RKO (cell line): Measurements from ENCODE around the gene RNF114.
"Not testable (repeated sequence)": the region's sequence is repeated elsewhere in the genome, so short reads cannot be mapped to it uniquely, and the experiment has no call there.

Experiments
- DNase-seq: peaks from one replicate; pipeline ENCODE4 v3.0.0-alpha.2; 2016; ENCODE audit warnings: low spot score

RNF114 gene

DNA sequence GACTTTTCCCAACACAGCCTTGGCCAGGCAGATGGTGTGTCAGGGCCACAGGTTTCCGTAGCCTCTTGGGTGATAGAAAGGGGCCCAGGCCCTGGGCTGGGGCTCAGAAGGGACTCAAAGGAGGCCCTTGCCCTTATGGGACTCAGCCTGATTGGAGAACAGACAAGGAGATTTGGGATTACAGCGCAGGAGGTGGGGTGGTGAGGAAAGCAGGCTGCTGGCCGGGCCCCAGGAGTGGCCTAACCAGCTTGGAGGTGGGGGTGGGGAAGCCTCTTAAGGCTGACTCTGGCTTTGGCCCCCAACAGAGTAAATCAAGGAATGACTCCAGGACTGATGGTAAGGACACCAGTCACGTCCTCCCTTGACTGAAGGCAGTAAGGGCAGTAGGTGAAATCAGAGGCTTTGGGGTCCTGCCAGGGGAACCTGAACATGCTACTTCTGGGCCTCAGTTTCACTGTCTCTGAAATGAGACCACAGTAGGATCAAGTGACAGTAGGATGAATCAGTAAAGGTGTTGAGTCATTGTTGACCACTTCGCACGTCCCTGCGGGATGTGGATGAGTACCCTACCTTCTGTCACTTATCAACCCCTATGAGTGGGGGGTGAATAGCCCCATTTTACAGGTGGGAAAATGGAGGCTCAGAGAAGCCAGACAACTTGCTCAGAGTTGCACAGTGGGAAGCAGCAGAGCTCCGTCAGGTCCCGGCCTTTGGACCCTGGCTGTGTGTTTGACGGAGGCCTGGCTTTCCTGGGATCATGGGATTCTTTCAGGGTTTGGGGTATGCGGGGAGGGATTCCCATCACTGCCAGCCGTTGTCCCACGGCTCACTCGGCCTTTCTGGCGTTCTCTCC, 51.0 kb downstream of the RNF114 start:
- peak; percentile 64 for DNase-seq

DNA sequence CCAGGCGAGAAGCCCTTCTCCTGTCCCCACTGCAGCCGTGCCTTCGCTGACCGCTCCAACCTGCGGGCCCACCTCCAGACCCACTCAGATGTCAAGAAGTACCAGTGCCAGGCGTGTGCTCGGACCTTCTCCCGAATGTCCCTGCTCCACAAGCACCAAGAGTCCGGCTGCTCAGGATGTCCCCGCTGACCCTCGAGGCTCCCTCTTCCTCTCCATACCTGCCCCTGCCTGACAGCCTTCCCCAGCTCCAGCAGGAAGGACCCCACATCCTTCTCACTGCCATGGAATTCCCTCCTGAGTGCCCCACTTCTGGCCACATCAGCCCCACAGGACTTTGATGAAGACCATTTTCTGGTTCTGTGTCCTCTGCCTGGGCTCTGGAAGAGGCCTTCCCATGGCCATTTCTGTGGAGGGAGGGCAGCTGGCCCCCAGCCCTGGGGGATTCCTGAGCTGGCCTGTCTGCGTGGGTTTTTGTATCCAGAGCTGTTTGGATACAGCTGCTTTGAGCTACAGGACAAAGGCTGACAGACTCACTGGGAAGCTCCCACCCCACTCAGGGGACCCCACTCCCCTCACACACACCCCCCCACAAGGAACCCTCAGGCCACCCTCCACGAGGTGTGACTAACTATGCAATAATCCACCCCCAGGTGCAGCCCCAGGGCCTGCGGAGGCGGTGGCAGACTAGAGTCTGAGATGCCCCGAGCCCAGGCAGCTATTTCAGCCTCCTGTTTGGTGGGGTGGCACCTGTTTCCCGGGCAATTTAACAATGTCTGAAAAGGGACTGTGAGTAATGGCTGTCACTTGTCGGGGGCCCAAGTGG, 51.9 kb downstream of the RNF114 start:
- no peak for DNase-seq

DNA sequence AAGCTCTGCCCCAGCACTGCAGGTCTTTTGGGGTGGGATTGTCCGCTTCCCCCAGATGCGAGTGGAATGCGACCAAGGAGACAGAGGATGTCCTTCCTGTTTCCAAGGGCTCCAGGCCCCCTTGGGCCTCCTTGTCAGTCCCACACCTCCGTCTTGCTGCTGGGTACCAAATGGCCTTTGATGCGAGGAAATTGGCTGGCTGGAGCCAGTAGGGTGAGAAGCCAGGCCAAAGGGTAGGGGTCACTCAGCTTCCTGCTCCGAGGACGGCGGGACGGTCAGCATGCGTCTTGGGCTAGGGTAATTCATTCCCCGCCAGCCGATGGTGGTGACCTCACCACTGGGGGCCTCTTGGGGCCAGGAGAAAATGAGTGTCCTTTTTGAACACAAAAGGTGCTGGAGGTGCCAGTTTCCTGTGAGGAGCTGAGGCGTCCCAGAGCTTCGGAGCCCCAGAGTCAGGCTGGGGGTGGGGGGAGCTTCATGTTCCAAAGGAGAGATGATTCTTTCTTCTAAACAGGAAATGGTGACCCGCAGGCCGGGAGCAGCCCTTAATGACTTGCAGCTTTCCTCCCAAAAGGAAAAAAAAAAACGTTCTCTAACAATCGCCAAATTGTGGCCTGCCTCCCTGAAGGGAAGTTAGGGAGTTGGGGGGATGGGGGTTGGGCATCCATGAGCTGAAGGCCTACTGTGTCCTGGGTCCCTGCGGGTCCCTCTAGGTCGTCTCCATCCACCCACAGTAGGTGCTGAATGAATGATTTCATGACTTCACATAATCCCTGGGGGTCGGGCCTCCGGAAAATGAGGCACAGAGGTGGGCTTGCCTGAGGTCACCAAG, 53.3 kb downstream of the RNF114 start:
- no peak for DNase-seq

DNA sequence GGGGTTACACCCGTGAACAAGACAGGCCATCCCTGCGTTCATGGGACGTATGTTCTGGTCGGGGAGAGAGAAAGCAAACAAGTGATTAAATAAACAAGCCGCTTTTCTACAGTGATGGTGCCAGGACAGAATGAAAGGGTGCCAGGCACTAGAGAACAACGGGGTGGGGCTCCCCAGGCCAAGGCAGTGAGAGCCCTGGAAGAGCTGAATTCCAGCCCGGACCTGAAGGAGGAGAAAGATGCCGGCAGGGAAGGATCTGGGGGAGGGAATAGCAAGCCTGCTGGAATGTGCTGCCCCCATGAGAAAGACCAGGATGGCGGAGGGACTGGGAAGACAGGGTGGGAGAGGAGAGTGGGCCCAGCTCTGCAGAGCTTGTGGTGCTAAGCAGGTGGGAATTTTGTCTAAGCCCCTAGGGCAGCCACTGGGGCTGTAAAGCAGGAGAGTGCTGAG, 54.1 kb downstream of the RNF114 start:
- DNase-seq: no peak

DNA sequence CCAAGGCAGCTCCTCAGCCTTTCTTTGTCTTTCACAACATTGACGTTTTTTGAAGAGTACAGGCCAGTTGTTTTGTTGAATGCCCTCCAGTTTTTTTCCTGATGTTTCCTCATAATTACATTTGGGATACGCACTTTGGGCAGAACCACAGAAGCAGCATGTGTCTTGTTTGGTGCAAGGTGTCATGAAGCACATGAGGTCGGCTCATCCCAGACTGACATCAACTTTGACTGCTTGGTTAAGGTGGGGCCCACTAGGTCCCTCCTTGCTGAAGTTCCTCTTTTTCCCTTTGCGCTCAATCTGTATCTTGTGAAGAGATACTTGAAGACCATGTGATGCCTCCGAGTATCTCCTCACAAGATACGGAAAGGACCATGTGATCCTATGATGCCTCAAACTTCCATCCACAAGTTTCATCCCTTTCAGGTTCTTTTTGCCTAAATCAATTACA, 57.1 kb downstream of the RNF114 start:
- no peak for DNase-seq

DNA sequence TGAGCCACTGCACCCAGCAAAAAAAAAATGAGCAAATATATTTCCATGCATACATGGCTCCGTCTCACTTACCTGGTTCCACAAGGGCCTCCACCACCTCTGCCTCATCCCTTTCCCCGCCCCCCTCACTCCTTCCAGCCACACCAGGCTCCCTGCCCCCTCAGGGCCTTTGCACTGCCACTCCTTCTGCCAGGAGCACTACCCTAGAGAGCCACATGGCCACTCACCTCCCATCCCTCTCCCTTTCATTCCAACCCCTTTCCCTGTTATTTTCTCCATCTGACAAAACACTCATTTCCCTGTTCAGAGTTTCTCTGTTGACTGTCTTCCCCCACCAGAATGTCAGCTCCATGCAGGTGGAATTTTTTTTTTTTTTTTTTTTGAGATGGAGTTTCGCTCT, 59.4 kb downstream of the RNF114 start:
- no peak for DNase-seq

DNA sequence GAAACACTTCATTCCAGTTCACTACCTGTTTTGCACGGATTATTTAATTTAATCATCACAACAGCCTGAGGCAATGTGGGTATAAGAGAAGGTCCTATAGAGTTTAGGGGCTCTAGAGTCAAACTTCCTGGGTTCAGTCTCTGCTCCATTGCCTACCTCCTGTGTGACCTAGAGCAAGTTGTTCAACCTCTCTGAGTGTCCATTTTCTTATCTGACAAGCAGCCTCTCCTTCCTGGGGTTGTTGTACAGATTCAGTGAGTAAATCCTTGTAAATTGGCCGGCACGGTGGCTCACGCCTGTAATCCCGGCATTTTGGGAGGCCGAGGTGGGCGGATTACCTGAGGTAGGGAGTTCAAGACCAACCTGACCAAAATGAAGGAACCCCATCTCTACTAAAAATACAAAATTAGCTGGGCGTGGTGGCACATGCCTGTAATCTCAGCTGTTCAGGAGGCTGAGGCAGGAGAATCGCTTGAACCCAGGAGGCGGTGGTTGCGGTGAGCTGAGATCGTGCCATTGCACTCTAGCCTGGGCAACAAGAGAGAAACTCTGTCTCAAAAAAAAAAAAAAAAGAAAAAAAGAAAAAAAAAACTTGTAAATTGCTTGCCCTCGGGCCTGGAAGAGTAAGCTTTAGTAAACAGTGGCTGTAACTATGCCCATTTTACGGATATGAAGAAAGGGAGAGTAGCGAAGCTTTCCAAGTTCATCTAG, 62.4 kb downstream of the RNF114 start:
- DNase-seq: not testable (repeated sequence)

DNA sequence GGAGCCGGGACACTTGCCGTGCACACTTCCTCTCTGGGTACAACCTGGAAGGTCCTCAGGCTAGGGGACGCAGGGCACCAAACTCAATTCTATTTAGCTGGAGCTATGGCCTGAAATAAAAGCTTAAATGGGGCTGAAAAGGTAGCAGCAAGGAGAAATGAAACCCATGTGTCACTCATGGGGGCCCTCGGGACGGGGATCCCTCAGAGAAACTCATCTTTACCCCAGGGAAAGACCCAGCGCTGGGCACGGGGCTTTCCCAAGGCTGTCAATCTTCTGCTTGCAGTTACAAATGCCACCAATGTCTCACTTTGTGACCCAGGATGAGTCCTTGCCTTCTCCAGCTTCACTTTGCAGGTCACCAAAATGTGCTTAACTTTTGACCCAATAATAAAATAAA, 63.1 kb downstream of the RNF114 start:
- DNase-seq: no peak

DNA sequence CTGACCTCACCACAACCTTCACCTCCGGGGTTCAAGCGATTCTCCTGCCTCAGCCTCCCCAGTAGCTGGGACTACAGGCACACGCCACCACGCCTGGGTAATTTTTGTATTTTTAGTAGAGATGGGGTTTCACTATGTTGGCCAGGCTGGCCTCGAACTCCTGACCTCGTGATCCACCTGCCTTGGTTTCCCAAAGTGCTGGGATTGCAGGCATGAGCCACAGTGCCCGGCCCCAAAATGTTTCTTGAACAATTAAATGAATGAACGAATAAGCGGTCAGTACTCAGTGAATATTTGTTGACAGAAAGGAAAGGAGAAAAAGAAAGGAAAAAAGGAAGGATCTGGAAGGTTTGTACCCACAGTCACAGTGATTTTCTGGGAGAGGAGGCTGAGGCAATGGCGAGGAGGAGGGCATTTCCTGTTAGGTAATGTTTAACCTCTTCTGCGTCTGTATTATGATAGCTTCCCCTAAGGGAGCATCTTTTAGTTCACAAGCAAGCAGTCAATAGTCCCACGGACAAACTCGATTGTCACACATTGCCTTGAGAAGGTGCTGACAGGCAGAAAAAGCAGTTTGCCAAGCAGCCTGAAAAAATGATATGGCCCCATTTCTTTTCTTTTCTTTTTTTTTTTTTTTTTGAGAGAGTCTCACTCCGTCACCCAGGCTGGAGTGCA, 64.5 kb downstream of the RNF114 start:
- DNase-seq: not testable (repeated sequence)

DNA sequence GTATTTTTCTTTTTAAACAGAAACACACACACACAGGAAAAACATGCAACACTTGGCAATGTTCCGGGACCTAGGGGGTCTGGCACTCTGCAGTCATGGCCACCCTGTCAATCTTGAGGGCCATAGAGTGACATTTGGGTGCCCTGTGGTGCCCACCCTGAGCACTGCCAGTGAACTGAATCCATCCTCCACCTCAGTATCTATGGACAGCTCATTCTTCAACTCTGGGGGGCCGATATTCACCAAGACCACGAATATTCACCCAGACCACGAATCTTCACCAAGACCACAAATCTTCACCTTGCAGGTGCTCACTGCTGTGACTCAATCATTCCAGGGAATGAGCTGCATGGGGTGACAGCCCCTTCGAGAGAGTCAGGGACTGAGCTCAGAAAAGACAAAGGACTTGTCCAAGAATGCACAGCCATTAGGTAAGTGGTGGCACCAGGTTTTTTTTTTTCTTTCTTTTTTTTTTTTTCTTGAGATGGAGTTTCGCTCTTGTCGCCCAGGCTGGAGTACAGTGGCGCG, 65.7 kb downstream of the RNF114 start:
- DNase-seq: no peak

DNA sequence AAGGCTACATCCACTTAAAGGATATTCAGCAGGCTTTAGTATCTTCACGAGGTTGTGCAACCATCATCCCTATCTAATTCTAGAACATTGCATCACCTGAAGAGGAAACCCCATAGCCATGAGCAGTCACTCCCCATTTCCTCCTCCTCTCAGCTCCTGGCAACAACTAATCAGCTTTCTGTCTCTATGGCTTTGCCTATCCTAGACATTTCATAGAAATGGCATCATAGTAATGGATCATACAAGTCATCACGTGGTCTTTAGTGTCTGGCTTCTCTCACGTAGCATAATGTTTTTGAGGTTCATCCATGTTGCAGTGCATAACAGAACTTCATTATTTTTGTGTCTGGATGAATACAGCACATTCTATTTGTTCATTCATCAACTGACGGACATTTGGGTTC, 67.1 kb downstream of the RNF114 start:
- DNase-seq: peak; percentile 69
